Medulla oblongata (tissue), 1 donor: Measurements from ENCODE around the gene SNRNP27.

Experiments used
- DNase-seq: peaks from one replicate; pipeline ENCODE4 v3.0.0-alpha.2; 2015; ENCODE audit errors: extremely low spot score

The SNRNP27 gene

DNA sequence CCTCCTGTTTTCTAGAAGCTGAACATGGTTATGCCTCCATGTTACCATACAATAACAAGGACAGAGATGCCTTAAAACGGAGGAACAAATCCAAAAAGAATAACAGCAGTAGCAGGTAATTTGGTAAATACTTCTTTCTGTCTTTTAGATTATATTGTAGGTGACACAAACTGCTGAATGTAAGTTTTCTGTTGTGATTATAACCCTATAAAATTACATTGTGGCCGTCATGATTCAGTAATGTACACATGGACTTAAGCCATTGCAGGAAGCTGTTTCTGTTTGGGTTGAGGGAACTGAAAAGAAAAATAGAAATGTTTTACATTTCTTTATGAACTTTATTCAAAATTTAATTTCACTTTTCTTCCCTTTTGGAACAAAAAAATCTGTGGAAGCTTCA is 22.4 kb downstream of the SNRNP27 start:
- no peak for DNase-seq

DNA sequence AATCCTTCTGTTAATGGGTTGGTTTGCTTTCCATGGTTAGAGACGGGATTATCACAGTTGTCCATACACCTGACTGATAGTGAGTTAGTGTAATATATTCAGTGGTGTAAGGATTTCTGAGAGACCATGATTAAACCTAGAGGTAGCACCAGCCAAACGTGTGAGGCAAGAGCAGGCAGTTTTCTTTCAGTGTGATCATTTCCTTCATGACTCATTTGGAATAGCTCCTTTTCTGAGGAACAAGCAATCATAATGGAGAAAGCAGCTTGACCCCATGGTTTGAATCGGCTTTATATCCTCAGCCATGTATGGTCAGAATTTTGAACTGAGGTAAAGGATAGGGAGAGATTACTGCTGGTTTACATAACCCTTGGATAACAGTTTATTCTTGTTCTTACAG is 24.1 kb downstream of the SNRNP27 start:
- DNase-seq, result peak; percentile 36

DNA sequence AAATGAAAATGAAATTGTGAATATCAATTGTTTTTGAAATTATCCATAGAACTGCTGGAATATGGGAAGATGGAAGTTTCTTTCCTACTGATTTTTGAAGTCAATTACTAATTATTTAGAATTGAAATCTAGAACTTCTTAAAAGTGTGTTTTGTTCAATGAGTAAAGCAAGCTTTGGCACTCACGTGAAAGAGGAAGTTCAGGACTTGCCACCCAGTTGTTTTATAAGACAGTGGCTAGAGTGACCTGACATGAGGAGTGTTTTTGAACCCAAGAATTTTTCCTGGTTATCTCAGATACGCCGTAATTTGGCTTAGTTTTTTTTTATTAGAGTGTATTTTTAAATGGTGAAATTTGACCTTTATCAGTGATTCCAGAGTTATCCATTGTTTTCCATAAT is 24.6 kb downstream of the SNRNP27 start:
- no peak for DNase-seq

DNA sequence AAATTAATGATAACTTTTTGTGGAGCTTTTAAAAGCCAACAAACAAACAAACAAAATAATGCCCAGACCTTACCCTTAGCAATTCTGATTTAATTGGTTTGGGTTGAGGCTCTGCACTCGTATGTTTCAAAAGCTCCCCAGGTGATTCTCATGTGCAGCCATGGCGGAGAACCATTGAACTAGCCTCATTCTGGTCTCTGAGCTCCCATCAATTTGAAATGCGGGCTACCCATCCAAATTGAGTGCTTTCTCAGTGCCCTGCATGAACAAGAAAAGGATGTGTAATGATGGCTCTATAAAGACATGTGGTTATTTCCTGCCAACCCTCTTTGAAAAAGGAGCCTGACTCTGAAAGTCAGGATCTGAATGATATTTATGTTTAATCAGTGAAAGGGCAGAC is 29.4 kb downstream of the SNRNP27 start:
- no peak for DNase-seq

DNA sequence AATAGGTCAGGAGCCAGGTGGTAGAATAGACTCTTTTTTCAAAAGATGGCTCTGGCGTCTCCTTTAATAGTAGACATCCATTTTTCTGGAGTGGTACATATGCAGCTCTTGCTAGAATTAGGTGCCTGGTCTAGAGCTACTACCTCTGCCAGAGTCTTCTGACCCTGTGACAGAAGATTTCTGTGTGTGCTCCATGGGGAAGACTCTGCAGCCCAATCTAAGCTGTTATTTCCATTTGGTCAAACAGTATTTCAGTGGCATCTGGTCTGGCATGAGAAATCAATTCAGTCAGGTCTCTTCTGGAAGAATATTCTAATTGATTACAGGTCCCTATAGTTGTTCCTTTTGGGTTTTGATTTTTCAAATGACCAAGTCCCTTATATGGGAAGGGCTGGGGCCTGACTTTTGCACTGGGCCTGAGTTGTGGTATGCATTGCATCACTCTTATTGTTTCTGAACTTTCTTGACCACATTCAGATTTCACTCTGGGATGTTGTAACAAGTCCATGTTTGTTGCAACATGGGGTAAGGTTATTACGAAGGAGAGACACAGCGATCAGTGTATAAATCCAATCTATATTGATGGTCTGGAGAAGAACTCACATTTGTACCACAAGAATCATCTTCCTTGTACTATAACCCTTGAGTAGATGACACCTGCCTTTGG is 33.2 kb downstream of the SNRNP27 start:
- no peak for DNase-seq

DNA sequence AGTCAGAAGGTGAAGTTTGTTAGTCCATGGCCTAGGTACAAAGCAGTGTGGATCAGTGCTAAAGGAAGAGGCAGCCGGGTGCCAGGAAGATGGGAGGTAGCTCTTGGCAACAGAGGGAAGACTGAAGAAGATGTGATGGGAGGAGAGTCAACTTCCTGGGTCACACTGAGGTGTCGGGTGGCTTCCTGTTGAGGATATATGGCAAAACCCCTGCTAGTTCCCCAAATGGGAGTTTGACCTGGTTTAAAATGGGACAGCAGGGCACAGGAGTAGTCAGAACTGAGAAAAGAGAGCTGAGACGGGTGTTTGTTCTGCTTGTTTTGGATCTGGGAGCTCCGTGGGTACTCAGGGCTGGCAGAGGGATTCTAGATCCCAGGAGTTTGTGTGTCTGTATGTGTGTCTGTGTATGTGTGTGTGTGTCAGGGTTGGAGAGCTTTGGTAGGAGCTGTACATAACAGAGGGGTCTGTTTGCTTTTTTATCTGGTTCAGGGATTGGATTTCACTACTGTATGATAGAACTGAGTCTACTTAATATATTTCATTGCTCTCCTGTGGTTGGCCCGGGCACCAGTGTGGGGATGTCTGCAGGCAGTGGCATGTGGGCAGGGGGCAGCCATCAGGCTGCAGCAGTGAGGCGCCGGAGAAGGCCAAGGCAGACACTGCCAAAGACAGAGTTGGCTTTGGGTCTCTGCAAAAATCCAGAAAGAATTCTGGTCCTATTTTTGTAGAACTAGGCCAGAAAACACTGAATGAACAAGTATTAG is 38.3 kb downstream of the SNRNP27 start:
- peak; percentile 52 for DNase-seq

DNA sequence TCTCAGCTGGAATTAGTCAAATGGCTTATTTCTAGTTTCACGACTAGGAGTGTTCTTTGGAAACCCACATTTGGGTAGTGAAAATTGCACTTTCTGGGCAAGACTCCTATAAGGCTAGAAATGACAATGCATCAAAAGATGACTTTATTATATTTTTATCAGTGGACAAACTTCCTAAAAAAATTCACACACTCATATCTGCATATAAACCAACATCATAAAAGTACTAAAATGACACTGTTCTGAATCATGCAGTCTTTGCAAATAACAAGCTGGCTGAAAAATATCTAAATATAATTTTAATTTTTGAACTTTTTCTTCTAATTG is 38.8 kb downstream of the SNRNP27 start:
- no peak for DNase-seq

DNA sequence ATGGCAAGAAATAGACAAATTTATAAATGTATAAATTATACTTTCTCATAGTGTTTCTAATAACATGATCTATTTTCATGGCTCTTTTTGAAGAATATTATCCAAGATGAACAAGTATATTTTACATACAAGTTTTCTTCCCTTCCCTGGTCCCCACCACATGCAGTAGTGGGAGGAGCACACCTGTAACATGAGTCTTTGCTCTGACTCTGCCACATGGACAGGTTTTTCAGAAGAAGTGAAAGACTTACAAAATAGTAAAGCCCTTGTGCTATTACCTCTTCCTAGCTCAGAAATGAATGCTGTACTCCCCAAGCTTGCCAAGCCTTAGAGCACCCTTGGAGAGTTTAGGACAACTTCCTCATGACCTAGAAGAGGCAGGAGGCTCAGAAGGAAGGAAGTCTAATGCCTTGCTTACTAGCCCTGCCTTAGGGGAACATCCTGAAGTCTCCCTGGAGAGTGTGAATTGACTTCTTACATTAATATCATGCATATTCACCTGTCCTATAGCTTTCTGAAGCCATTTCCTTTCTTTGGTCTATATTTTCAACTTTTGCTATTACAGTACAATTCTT is 39.6 kb downstream of the SNRNP27 start:
- no peak for DNase-seq

DNA sequence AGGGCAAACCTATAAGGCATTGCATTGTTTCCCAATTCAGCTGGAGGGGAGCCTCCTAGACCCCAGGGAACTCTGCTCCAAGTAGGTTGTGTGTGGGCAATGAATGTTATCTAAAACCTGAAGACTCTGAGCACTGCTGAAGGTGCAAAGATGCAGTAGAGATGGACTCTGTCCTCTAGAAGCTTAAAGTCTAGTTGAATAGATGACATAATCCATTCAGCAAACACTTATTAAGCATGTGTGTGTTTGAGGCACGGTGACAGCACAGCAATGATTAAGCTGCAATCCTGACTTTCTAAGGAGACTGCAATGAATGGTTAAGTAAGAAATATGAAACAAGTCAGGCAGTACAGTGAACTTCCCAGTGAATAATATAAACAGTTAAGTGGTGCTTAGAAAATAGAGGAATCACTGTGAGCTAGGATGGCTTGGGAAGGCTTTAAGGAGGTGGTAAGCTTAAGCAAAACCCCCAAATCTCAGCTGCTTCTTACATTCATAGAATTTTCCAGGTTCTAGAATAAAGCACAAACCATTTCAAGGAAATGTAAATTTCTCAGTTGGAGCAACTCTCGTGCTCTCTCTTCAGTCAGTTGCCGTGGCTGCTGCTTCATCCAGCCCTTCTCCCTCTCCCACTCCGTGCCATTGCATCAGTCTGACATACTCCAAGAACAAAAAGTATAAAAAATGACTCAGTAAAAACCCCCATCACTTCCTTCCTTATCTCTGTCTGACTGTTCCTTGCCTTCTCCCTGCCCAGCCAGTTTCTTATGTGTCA is 40.3 kb downstream of the SNRNP27 start:
- no peak for DNase-seq

DNA sequence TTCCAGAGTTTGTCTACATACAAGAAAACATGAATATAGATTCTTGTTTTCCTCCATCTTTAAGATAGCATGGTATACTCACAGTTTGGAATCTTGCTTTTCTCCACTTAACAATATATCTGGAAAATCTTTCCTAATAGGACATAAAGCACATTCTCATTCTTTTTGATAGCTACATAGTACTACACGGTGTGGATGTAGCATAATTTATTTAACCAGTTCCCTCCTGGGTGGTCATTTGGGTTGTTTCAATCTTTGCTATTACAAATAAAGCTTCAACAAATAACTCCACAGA is 40.8 kb downstream of the SNRNP27 start:
- no peak for DNase-seq

DNA sequence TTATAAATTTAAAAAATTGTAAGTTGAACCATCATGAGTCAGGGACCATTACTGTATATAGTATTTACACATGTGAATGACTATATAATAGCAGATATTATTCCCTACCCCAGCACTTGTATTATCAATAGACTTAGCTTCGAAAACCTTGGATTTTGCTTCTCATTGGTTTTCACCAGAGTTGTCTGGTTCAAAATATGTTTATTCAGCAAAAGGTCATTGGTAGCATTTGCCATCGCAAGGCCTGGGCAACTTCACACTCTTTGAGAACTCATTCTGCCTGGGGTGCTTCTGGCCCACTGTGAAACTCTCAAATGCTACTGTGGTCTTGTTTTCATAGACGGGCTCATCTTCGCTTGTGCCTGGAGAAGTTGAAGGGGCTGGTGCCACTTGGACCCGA is 41.3 kb downstream of the SNRNP27 start:
- no peak for DNase-seq

DNA sequence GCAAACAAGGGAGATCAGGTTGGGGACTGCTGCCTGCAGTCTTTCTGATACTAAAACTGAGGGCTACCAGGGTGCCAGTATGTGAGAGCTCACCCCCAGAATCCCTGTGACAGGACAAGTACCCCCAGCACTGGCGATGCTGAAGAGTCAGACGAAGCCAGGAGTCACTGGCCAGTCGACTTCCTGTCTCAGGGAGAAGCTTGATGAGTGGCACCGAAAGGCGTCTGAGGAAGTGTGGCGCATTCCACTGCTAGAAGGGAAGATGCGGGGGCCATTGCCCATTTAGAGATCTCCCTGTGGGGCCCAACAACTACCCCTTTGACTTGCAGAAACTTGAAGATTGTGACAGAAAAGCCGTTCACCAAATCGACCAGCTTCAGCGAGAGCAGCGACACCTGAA is 43.1 kb downstream of the SNRNP27 start:
- no peak for DNase-seq

DNA sequence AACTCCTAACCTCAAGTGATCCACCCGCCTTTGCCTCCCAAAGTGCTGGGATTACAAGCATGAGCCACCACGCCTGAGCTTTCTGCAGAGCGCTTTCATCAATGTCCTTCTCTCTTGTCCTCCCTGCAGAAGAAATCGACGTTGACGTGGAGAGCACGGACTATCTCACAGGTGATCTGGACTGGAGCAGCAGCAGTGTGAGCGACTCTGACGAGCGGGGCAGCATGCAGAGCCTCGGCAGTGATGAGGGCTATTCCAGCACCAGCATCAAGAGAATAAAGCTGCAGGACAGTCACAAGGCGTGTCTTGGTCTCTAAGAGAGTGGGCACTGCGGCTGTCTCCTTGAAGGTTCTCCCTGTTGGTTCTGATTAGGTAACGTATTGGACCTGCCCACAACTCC is 44.2 kb downstream of the SNRNP27 start:
- DNase-seq, result no peak

DNA sequence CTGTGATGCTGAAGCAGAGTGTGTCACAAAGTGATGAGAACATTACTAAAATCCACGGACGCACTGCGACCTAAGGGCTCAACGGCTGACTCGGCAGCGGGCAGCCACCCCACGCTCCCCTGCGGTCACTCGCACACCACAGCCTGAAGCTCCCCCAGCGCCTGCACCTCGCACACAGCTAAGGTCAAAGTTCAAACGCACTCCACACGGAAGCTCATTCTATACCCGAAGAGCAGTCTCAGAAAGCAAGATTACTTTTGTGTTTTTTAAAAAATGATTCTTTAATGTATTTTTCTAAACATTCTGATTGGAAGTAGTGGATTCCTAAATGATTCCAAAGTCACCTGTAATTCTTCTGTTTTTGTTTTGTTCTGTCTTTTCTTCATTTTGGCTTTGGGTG is 46.0 kb downstream of the SNRNP27 start:
- DNase-seq, result no peak

DNA sequence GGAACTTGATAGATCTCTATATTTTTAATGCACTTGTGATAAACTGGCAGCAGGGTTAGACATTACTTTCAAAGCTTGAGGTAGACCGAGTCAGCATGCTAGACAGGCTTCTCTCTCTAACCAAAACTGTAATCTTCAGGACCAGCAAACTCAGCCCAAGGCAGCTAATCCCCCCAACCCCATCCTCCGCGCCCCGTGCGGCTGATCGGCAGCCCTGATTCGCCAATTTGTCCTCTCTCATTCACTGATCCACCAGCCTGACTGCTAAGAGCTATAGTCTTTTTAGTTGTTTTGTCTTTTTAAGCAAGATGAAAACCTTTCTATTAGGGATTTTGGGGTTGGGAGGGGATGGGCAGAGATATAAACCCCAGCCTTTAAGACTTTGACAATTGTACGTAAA is 46.9 kb downstream of the SNRNP27 start:
- DNase-seq, result no peak

DNA sequence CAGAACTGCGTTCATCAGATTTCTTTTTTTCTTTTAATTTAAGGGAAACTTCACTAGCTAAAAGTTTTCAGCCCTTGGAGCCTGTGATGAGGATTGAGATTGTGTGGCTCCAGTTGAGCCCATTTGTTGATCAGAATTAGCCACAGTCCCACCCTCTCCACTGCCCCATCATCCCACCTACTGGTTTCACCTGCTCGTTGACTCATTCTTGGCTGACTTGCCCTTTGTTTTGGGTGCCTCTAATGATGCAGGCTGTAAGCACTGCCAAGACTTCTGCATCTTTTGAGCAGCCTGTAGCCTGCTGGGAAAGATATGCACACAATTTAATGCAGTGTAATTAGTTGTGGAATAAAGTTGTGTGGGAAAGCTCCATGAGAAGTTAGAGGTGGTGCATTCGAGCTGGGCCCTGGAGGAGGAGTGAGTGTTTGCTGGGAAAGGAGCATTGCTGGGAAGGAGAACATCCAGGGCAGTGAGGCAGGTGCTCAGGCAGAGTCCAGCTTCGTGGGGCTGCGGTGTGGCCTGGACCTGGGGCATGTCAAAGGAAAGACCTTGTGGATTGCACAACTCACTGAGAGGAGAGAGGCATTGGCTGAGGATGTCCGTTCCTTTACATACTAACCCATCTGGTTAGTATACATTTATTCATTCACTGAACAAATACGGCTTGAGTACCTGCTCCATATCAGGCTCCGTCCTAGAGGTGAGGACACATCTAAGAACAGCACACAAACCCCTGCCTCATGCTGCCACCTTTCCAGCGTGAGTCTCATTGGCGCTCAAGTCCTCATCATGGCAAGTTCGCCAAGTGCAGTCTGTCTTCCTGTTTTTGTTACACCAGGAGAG is 49.5 kb downstream of the SNRNP27 start:
- DNase-seq, result no peak

DNA sequence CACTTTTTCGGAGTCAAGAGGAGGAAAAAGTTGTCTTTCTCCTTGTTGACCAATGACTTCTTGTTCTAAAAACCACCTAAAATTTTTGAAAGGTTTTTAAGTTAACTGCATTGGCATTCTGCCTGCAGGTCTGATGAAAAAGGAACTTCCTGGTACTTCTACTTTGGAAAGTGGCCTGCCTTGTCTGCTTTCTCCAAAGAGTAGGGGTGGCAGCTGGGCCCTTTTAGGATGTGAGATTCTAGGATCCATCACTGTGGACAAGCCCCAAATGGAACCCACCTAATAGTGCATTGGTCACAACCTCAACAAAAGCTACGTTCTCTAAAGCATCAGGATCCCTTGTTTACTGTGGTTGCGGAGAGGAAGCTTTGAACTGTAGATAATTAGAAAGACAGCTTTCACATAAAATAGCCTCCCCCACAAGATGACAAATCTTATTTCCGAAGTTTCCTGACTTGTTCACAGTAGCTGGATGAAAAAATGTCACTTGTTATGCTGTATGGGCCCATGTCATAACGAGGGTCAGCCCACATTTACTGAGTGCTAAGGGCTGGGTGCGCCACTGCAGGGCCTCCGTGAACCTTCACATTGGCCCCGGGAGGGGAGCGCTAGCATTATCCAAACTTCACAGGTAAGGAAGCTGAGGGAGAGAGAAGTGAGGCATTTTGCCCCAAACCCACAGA is 50.2 kb downstream of the SNRNP27 start:
- no peak for DNase-seq

DNA sequence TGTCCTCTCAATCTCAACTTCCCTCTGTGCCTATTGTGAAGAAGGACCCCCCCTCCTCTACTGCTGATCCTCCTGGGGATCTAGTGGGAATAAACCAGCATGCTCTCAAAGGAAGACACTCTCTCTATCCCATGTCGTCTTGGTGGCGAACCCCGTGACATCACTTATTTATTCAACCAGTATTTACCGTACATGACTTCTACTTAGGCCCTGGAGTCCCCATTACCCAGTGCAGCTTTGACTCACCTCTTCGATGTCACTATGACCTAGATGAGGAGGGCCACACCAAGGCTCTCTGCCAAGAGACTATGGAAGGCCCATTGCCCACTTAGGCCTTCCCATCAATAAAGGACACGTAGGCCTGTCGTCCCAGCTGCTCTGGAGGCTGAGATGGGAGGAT is 51.0 kb downstream of the SNRNP27 start:
- no peak for DNase-seq

DNA sequence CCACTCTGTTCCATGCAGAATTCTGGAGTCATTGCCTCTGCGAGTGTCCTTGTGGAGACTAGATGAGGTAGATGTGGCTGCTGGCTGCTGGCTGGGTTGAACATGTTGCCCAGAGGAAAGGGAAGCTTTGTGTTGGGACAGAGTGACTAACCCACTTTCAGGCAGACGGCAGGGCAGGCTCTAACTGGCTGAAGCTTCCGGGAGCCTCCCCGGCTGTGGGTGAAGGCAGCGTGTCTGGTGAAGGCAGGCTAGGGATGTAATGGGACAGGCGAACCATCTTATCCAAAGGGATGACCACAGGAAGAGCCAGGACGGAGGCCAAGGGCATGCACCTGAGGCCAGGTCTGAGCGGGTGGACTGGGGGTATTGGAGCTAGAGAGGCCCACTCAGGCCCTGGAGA is 51.7 kb downstream of the SNRNP27 start:
- DNase-seq, result no peak

DNA sequence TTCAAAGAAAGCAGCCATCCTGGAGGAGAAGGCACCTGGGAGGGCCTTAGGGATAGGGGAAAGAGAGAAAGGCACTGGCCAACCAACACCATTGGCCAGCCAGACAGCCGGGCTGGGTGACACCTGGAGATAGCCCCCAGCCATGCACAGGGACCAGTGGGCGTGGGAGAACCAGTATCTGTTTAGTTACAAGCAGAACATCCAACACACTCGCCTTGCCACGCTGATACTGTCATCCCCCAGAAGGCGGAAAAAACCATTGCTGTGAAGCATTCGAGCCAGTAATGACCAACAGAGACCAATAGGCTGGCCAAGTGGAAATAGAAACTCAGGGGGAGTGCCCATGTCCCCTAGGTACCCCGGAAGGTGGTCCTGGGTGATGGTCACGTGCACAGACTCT is 52.2 kb downstream of the SNRNP27 start:
- DNase-seq, result no peak
